Activated CD8-positive, alpha-beta T cell treated with anti-CD3 and anti-CD28 coated beads, Interleukin-2, amount 10 ng/mL, durations not matched to agents 7 days and 5 days (primary cell): ENCODE measurements around the gene CASZ1. TPM values are rescaled to one million over a fixed set of nuclear protein-coding genes. Genes with fewer than 3 reads are reported as not detected.

Experiments
- ATAC-seq: fragments of 150-1000 bp; cut with Tn5 transposase; one replicate; pipeline ENCODE4 v1.10.0; 2021; ENCODE audit warnings: moderate library complexity
- CTCF ChIA-PET: fragments of 350-600 bp; sonication (Branson Sonifier 250); formaldehyde crosslinking; loops from one replicate; lab custom pipeline; 2021; ENCODE audit warnings: antibody characterized with exemption; lab: Charles Lee
- POLR2A ChIA-PET: fragments of 350-600 bp; sonication (Branson Sonifier 250); formaldehyde crosslinking; loops from one replicate; lab custom pipeline; 2021; ENCODE audit warnings: antibody characterized with exemption; lab: Charles Lee
- DNase-seq: peaks from one replicate; pipeline ENCODE4 v3.0.0-alpha.2; 2020
- H3K27ac Mint-ChIP-seq: one replicate; pipeline ENCODE4 v1.8.0; 2021; ENCODE audit warnings: mild to moderate bottlenecking, mixed read lengths
- H3K27me3 Mint-ChIP-seq: one replicate; pipeline ENCODE4 v1.8.0; 2021; ENCODE audit warnings: low read depth, mixed read lengths
- H3K36me3 Mint-ChIP-seq: one replicate; pipeline ENCODE4 v1.8.0; 2021; ENCODE audit warnings: low read depth, mixed read lengths
- H3K4me1 Mint-ChIP-seq: one replicate; pipeline ENCODE4 v1.8.0; 2021; ENCODE audit warnings: low read depth, mixed read lengths
- H3K4me3 Mint-ChIP-seq: one replicate; pipeline ENCODE4 v1.8.0; 2021; ENCODE audit warnings: mild to moderate bottlenecking, mixed read lengths
- H3K9me3 Mint-ChIP-seq: one replicate; pipeline ENCODE4 v1.8.0; 2022; ENCODE audit warnings: mixed read lengths; ENCODE audit not compliant: insufficient read depth
- total RNA-seq, 2 experiments: library from RNA; stranded (reverse); gene quantifications; one replicate each; pipeline ENCODE4 v1.2.3, GENCODE V29; 2021

Gene CASZ1
- total RNA-seq, 2 experiments from 2014 or later = 9.9 to 10.2 TPM

GRCh38 chr1:10787286-10787685 is 9.2 kb downstream of the CASZ1 start:
- no peaks in the 10 kb centered on the region for H3K36me3 Mint-ChIP-seq
- H3K27ac Mint-ChIP-seq = no peak overlapping the region
- ChIA-PET CTCF (no interaction called here), POLR2A (no interaction called here)
- no peak overlapping the region for H3K4me3 Mint-ChIP-seq
- ATAC-seq (no peak), DNase-seq (no peak)
- H3K4me1 Mint-ChIP-seq = no peaks in the 10 kb centered on the region
- H3K27me3 Mint-ChIP-seq = peaks cover 7% of the 10 kb centered on the region
- H3K9me3 Mint-ChIP-seq = no peaks in the 10 kb centered on the region

DNA sequence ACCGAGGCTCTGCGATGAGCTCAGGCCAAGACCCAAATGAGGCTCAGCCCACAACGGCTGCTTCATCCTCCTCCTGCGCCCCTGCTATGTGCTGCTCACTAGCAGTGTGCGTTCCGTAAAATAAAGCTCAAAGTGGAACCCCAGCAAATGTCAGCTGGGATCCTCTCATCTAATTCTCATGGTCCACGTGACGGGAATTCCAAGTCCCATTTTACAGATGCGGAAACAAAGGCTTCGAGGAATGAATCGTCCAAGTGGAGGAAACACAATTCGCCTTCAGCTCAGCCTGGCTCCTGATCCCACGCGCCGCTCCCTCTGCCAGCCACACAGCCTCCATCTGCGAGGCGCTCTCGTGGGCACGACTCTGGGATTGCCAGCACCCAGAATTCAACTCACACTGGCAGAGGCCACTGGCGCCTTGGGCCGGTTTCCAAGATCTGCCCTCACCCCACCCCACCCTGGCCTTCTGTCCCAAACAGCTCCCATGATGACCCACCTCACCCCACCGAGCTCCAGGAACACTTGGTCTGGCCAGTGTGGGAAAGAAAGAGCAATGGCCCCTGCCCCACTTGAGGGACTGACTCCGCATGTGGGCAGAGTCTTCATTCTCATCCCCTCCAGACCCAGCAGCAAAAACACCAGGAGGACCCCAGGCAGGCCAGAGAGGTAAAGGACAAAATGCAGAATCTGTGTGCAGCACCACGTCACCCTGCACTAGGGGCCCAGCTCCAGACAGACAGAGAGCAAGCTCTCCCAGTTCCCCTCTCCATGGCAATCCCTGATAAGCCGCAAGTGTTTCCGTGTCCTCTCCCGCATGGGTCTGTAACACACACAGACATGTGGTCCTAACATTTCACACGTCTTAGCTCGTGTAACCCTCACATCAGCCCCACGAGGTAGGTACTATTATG is 10.5 kb downstream of the CASZ1 start:
- Mint-ChIP-seq H3K4me3 (no peak overlapping the region), H3K27me3 (peaks cover 6% of the 10 kb centered on the region), H3K27ac (no peak overlapping the region), H3K36me3 (no peaks in the 10 kb centered on the region), H3K4me1 (no peaks in the 10 kb centered on the region), H3K9me3 (no peaks in the 10 kb centered on the region)
- DNase-seq = no peak
- CTCF ChIA-PET = no interaction called here
- ATAC-seq = no peak
- POLR2A ChIA-PET = no interaction called here

- Mint-ChIP-seq H3K4me3 (no peak overlapping the region), H3K36me3 (no peaks in the 10 kb centered on the region), H3K27ac (no peak overlapping the region), H3K27me3 (peaks cover 6% of the 10 kb centered on the region), H3K9me3 (no peaks in the 10 kb centered on the region), H3K4me1 (no peaks in the 10 kb centered on the region)
- ChIA-PET CTCF (no interaction called here), POLR2A (no interaction called here)
- DNase-seq (no peak), ATAC-seq (no peak)
These were observed 11.3 kb downstream of the CASZ1 start for GRCh38 chr1:10784998-10785727.

DNA sequence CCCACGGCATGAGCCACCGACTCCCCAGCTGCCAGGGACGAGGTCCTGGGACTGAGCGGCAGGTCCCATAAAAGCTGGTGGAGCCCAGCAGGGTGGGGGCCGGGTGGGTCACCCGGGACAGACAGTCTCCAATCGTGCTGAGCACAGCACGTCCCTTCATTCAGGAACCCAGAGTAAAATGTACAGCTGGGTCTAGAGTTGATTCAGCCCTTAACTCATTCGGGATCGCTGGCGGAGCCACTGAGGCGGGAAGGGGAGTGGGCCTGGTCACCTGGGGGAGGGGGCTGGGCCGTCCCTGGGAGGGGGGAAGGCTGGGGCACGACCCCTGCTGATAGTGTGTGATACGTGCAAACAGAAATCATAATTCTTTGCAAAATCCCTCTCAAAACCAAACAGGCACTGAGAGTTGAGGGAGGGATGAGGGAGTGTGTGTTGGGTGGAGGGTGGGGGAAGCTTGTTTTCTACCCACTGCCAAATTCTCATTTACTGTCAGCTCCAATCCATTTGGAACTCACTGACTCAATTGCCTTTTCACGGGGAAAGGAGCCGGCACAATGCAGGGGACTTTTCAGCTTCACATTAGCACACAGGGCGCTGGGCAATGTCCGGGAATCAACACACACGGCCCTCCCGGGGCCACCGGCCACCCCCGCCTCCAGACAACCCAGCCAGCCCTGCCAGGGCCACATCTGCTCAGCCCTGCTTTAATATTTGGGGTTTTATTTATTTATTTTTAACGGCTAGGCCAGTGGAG is 13.8 kb downstream of the CASZ1 start:
- H3K27me3 Mint-ChIP-seq = peaks cover 6% of the 10 kb centered on the region
- no peak overlapping the region for H3K27ac Mint-ChIP-seq
- ChIA-PET POLR2A (no interaction called here), CTCF (no interaction called here)
- no peaks in the 10 kb centered on the region for H3K36me3 Mint-ChIP-seq
- no peaks in the 10 kb centered on the region for H3K4me1 Mint-ChIP-seq
- no peak for ATAC-seq
- DNase-seq = no peak
- H3K9me3 Mint-ChIP-seq = no peaks in the 10 kb centered on the region
- H3K4me3 Mint-ChIP-seq = no peak overlapping the region

DNA sequence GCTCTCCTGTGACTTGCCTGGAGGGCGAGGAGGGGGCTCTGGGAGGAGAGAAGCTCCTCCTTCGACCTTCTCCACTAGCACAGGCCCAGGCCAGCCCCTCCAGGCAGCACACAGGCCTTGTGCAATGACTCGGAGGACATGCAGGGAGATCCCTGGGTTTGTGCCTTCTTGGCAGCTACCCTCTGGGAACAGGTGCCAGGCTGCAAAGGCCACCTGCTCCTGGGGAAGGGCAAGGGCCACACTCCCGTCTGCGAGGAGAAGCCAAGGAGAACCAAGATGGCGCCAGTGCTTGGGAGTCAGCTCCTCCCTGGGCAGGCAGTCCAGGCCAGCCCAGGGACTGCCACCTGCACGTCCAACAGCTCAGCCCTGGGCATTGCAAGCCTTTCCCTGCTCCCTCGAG is 15.3 kb downstream of the CASZ1 start:
- H3K27me3 Mint-ChIP-seq = peaks cover 3% of the 10 kb centered on the region
- H3K4me1 Mint-ChIP-seq = no peaks in the 10 kb centered on the region
- no peak overlapping the region for H3K27ac Mint-ChIP-seq
- DNase-seq = no peak
- POLR2A ChIA-PET = no interaction called here
- CTCF ChIA-PET = no interaction called here
- H3K4me3 Mint-ChIP-seq = no peak overlapping the region
- no peaks in the 10 kb centered on the region for H3K9me3 Mint-ChIP-seq
- ATAC-seq = no peak
- H3K36me3 Mint-ChIP-seq = no peaks in the 10 kb centered on the region

DNA sequence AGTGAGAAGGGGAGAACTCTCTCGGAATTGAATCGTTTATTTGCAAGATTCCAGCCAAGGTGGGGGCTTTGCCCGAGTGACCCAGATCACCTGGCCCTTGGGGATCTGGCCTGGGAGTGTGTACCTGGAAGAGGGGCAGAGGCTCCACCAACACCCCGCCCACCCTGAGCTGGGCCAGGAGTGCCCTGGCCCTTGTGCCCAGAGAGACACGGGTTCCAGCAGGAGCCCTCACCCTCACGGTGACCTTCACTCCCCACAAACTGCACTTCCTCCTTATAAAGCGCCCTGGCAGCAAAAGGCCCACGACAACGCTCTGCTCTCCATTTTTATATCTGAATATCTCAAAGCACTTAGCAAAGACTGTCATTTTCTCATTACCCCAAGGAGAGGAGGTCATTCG is 16.6 kb downstream of the CASZ1 start:
- ATAC-seq (no peak), DNase-seq (no peak)
- Mint-ChIP-seq H3K4me1 (no peaks in the 10 kb centered on the region), H3K9me3 (no peaks in the 10 kb centered on the region), H3K27ac (no peak overlapping the region), H3K27me3 (no peaks in the 10 kb centered on the region), H3K4me3 (no peak overlapping the region), H3K36me3 (no peaks in the 10 kb centered on the region)
- ChIA-PET CTCF (no interaction called here), POLR2A (no interaction called here)

GRCh38 chr1:10779201-10779600 is 17.2 kb downstream of the CASZ1 start:
- ChIA-PET POLR2A (no interaction called here), CTCF (no interaction called here)
- H3K4me3 Mint-ChIP-seq = no peak overlapping the region
- no peaks in the 10 kb centered on the region for H3K9me3 Mint-ChIP-seq
- no peak for ATAC-seq
- H3K27me3 Mint-ChIP-seq = no peaks in the 10 kb centered on the region
- DNase-seq = no peak
- no peaks in the 10 kb centered on the region for H3K4me1 Mint-ChIP-seq
- no peaks in the 10 kb centered on the region for H3K36me3 Mint-ChIP-seq
- no peak overlapping the region for H3K27ac Mint-ChIP-seq

DNA sequence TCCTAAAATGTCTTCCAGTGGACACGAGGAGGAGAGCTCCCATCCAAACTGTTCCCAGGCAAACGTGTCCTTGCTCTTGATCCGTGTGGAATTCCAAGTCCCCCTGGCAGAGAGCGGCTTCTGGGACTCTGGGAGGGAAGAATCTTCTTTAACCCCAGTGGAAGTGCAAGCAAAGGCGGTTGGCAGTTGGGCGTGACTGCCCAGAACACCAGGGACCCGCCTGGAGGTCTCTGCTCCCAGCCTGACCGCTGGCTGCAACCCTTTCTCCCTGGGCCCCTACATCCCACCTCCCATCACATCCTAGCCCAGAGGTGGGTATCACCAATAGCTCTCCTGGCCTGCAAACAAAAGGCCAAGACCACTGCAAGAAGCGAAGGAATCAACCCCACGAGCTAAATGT is 17.8 kb downstream of the CASZ1 start:
- Mint-ChIP-seq H3K4me3 (no peak overlapping the region), H3K27ac (no peak overlapping the region), H3K9me3 (no peaks in the 10 kb centered on the region), H3K36me3 (no peaks in the 10 kb centered on the region), H3K4me1 (no peaks in the 10 kb centered on the region), H3K27me3 (no peaks in the 10 kb centered on the region)
- CTCF ChIA-PET = no interaction called here
- ATAC-seq = no peak
- POLR2A ChIA-PET = no interaction called here
- DNase-seq = no peak

- Mint-ChIP-seq H3K4me3 (no peak overlapping the region), H3K27ac (no peak overlapping the region), H3K9me3 (no peaks in the 10 kb centered on the region), H3K36me3 (no peaks in the 10 kb centered on the region), H3K27me3 (no peaks in the 10 kb centered on the region), H3K4me1 (no peaks in the 10 kb centered on the region)
- ATAC-seq = no peak
- POLR2A ChIA-PET = no interaction called here
- CTCF ChIA-PET = no interaction called here
- no peak for DNase-seq
These were observed 18.5 kb downstream of the CASZ1 start for GRCh38 chr1:10777749-10778574.

DNA sequence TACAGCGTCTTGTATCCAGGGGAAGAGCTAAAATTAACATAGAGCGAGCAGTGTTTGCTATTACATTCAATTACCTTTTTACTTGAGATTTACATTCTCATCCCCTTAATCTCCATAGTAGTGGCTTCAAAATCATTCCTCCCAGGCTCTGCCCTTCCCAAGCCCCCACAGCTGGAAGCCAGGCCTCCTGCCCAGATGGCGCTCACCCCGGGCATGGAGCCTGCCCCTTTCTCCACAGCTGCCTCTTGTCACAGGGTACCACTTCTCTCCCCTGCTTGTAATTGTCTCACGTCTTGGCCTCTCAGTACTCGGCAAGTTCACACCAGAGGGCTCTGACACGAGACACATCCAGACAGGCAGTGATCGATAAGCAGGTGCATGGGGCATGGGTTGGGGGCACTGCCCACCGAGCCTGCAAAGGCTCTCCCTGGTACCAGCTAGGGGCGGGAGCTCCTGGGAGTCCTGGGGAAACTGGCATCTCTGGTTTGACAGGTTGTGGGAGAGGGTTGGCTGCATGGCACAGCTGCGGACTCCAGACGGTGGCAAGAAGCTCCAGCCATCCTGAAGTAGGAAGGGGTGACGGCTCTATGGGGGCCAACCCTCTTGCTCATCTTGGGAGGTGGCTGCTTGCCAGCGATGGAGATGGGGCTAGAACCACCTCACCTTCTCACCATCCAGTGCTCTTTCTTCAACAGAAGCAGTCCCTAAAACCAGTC is 20.1 kb downstream of the CASZ1 start:
- ATAC-seq = no peak

DNA sequence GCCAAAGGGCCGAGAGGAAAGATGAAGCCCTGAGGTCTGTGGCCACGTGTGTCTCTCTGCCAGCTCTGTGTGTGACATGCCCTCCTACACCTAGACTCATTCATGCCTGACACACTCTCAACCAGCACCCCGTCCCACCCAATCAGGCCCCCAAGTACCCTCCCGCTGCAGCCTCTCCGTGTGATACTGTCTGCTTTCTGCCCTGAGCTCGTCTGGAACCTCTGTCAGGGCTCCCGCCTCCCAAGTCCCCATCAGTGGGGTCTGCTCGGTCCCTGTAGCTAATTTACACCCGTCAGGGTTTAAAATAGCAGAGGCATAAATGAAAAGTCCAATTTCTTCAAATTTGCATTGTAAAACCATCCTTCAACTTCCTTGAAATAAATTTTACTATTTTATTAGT is 20.7 kb downstream of the CASZ1 start:
- ChIA-PET POLR2A (no interaction called here), CTCF (interaction anchor here (1.0 kb wide), 1 partner anchor 94 kb away, joined by 3 read pairs; no protein-coding TSS in a partner anchor)
- Mint-ChIP-seq H3K4me1 (no peaks in the 10 kb centered on the region), H3K9me3 (no peaks in the 10 kb centered on the region), H3K27me3 (peaks cover 2% of the 10 kb centered on the region), H3K36me3 (no peaks in the 10 kb centered on the region), H3K4me3 (no peak overlapping the region), H3K27ac (no peak overlapping the region)
- DNase-seq (no peak), ATAC-seq (no peak)

More for the DNA sequence above, 20.1 kb downstream of the CASZ1 start:
- no peak for DNase-seq
- Mint-ChIP-seq H3K27ac (no peak overlapping the region), H3K4me1 (no peaks in the 10 kb centered on the region), H3K9me3 (no peaks in the 10 kb centered on the region), H3K4me3 (no peak overlapping the region), H3K27me3 (peaks cover 2% of the 10 kb centered on the region), H3K36me3 (no peaks in the 10 kb centered on the region)
- CTCF ChIA-PET = interaction anchor here (1.0 kb wide), 1 partner anchor 93 kb away, joined by 3 read pairs; no protein-coding TSS in a partner anchor
- POLR2A ChIA-PET = no interaction called here
